AG09319 (cell line): ENCODE results near the gene CTDP1.
"Not testable (repeated sequence)": the region's sequence is repeated elsewhere in the genome, so short reads cannot be mapped to it uniquely, and the experiment has no call there.

ENCODE experiments used
- DNase-seq: peaks from one replicate; pipeline ENCODE4 v3.0.0-alpha.2; 2010; ENCODE audit warnings: low read depth; ENCODE audit errors: extremely low read depth
- TF ChIP-seq, protein P1 (sequence below): IDR thresholded peaks from 2 replicates; pipeline ENCODE4 v1.5.1; 2011; ENCODE audit warnings: low read depth, mild to moderate bottlenecking, inconsistent platforms, low read length, moderate library complexity

Gene CTDP1

GRCh38 chr18:79713341-79713740, 33.7 kb downstream of the CTDP1 start:
- no peak for DNase-seq
- TF ChIP-seq, protein P1, sequence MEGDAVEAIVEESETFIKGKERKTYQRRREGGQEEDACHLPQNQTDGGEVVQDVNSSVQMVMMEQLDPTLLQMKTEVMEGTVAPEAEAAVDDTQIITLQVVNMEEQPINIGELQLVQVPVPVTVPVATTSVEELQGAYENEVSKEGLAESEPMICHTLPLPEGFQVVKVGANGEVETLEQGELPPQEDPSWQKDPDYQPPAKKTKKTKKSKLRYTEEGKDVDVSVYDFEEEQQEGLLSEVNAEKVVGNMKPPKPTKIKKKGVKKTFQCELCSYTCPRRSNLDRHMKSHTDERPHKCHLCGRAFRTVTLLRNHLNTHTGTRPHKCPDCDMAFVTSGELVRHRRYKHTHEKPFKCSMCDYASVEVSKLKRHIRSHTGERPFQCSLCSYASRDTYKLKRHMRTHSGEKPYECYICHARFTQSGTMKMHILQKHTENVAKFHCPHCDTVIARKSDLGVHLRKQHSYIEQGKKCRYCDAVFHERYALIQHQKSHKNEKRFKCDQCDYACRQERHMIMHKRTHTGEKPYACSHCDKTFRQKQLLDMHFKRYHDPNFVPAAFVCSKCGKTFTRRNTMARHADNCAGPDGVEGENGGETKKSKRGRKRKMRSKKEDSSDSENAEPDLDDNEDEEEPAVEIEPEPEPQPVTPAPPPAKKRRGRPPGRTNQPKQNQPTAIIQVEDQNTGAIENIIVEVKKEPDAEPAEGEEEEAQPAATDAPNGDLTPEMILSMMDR = no peak

- DNase-seq = no peak
- TF ChIP-seq, protein P1 = no peak
Observed at GRCh38 chr18:79714531-79715240, 35.1 kb downstream of the CTDP1 start.

DNA sequence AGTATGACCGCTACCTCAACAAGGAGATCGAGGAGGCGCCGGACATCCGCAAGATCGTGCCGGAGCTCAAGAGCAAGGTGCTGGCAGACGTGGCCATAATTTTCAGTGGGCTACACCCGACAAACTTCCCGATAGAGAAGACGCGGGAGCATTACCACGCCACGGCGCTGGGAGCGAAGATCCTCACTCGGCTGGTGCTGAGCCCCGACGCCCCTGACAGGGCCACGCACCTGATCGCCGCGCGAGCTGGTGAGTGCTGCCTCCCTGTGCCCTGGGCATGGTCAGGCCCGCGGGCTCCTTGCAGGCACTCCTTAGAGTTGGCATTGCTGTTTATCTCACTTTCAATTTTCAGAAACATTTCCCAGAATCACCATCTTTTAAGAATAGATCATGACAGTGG, 35.7 kb downstream of the CTDP1 start:
- no peak for DNase-seq
- TF ChIP-seq, protein P1 = no peak

DNA sequence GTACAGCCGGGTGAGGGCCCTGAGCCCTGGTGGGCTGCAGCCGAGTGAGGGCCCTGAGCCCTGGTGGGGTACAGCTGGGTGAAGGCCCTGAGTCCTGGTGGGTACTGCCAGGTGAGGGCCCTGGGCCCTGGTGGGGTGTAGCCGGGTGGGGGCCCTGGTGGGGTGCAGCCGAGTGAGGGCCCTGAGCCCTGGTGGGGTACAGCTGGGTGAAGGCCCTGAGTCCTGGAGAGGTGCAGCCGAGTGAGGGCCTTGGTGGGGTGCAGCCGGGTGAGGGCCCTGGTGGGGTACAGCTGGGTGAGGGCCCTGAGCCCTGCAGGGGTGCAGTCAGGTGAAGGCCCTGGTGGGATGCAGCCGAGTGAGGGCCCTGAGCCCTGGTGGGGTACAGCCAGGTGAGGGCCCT, 37.5 kb downstream of the CTDP1 start:
- TF ChIP-seq, protein P1 = no peak
- DNase-seq = no peak

DNA sequence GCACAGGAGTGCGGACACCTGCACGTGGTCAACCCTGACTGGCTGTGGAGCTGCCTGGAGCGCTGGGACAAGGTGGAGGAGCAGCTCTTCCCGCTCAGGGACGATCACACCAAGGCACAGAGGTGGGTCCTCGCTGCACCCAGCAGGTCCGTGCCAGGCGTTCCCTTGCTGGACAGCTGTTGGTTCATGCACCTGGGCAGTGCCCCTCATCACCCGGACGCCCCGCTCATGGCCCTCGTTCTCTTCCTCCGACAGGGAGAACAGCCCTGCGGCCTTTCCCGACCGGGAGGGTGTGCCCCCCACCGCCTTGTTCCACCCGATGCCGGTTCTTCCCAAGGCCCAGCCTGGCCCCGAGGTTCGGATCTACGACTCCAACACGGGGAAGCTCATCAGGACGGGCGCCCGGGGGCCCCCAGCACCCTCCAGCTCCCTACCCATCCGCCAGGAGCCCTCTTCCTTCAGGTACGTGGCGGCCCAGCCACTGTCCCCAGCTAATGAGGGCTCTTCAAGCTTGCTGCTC, 38.0 kb downstream of the CTDP1 start:
- no peak for DNase-seq
- TF ChIP-seq, protein P1 = no peak

DNA sequence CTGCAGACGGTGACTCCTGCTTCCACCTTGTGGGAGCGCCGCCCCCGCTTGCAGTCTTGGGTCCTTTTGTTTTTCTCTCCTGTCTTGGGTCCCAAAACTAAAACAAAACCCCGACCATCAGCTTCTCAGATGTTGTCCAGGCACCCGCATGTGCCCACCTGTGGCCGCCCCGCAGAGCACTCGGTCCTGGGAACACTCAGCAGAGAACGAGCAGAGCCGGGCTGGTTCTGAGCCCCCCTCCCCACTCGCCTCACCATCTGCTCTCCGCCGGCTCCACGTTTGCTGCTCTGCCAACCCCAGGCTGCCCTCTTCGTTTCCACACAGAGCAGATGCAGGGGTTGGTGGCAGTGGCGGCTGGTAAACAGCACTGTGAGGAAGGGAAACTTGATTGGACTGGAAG, 38.5 kb downstream of the CTDP1 start:
- TF ChIP-seq, protein P1 = no peak
- no peak for DNase-seq

DNA sequence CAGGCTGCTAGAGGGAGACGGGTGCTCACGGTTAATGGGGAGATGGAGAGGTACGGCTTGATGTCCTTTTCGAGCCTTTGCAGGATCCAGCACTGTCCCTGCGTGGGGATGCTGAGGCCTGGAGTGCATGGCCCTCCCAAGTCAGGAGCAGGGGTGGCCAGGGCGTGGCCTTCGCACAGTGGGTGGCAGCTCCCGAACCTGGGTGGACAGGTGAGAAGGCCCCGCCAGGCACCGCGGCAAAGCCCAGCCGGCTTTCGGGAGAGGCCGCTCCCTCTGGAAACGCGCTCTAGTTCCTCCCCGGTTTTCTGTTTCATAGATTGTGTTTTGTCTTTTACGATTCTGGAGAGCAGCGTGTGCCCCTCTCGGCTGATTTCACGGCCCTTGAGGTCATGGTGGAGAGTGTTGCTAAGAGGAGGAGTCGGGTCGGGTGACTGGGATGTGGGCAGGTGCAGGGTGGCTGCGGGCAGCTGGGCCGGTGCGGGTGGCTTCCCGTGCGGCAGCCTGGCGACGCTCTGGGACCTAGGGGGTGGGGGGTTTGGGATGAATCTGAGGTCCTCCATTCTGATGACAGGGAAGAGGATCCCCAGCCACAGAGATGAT, 39.4 kb downstream of the CTDP1 start:
- TF ChIP-seq, protein P1 = no peak
- DNase-seq = no peak

DNA sequence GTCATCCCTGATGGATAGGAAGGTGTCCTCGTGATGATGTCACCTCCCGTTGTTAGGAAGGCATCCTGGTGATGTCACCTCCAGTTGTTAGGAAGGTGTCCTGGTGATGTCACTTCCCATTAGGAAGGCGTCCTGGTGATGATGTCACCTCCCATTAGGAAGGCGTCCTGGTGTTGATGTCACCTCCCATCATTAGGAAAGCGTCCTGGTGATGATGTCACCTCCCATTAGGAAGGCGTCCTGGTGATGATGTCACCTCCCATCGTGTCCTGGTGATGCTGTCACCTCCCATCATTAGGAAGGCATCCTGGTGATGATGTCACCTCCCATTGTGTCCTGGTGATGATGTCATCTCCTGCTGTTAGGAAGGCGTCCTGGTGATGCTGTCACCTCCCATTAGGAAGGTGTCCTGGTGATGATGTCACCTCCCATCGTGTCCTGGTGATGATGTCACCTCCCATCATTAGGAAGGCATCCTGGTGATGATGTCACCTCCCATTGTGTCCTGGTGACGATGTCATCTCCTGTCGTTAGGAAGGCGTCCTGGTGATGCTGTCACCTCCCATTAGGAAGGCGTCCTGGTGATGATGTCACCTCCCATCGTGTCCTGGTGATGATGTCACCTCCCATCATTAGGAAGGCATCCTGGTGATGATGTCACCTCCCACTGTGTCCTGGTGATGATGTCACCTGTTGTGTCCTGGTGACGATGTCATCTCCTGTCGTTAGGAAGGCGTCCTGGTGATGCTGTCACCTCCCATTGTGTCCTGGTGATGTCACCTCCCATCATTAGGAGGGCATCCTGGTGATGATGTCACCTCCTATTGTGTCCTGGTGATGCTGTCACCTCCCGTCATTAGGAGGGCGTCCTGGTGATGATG, 40.1 kb downstream of the CTDP1 start:
- DNase-seq = not testable (repeated sequence)
